ENCODE results near the gene GALNT13.

The GALNT13 gene

GRCh38 chr2:154402213-154402612 lies 530.5 kb downstream of the GALNT13 start:
- DNase-seq (ENCODE audit: low spot score), result peak; percentile 13
- FAIRE-seq, result no peak

- no peak for DNase-seq (ENCODE audit: low spot score)
- no peak for FAIRE-seq
Observed at GRCh38 chr2:154403242-154403790, 531.6 kb downstream of the GALNT13 start.

- FAIRE-seq (no peak), DNase-seq (ENCODE audit: low spot score) (no peak)
Observed at GRCh38 chr2:154408786-154409185, 537.1 kb downstream of the GALNT13 start.

DNA sequence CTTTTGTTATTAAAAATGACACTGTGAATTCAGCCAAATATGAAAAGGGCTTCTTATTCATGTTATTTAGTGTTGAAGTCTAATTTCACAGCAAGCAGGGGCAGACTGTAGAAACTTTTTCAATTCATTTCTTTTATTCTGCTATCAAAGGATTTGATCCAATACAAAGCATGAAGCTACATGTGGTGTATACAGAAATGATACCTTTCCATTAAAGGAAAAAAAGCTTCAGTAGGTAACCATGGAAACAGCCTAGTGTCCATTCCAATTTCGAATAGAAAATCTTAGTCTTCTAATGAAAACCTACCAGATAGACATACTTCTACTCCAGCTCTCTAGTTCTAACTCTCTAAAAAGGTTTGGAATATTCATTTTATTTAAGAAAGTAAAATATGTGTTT lies 550.5 kb downstream of the GALNT13 start:
- no peak for DNase-seq (ENCODE audit: low spot score)
- FAIRE-seq, result no peak

DNA sequence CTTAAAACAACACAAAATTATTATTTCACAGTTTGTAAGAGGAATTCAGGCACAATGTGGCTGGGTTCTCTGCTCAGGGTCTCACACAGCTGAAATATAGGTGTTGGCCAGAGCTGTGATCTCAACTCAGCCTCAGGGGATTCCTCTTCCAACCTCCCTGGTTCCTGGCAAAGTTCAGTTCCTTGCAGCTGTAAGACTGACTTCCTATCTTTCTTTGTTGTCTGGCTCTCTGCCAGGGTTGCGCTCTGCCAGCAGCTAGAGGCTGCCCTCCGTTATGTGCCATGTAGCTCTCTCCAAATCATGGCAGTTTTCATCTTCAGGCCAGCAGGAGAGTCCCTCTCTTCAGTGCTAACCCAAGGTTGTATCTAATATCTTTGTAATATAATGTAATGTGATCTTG lies 554.3 kb downstream of the GALNT13 start:
- DNase-seq (ENCODE audit: low spot score) (no peak), FAIRE-seq (no peak)

DNA sequence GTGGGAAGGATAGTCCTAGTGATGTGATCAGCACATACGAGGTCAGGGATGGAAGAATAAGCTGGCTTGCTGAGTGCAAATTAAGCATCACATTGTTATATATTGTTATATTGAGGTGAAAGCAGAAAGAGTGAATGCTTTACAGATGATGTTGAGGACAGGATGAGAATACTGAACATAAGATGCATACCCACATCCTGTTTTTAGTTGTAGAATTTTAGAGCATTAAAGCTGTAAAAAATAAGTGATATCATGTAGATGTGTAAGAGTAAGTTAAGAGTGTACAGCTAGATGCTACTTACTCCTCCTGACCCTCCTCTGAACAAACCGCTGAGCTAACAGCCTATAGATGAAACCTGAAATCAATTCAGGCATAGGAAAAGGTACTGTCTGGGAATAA lies 555.7 kb downstream of the GALNT13 start:
- DNase-seq (ENCODE audit: low spot score), result no peak
- no peak for FAIRE-seq

DNA sequence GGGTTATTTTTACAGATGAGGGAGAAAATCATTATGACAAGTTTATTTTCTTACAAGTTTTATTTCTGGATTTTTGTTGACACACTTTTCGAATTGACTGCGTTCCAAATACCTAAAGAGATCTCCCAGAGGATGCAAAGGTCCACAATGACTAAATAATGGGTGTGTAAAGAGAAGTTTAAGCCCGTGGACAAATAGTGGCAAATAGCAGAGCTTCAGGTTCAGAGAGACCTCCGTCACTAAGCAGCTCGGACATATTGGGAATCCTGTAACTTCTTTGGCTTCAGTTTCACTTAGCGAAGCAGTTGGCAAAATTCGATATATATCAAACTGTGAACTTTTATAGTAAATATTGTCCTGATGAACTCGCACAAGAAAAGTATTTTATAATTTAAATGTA lies 556.3 kb downstream of the GALNT13 start:
- FAIRE-seq (no peak), DNase-seq (ENCODE audit: low spot score) (no peak)

GRCh38 chr2:154433010-154433409 lies 561.3 kb downstream of the GALNT13 start:
- FAIRE-seq, result no peak
- no peak for DNase-seq (ENCODE audit: low spot score)

DNA sequence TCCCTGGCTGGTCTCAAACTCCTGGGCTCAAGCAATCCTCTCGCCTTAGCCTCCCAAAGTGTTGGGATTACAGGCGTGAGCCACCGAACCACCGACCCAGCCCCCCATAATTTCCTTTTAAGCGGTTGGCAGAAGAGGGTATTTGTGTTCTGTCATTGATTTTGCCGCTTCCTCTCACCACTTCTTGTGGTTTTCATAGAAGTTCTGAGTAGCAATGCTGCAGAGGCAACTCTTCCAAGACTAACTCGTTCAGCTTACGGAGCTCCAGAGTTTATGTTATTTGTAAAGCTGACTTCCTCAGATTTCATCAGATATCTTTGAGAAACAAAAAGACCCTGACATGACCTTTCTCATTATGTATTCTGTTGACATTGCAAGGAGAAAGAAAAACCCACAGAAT lies 565.4 kb downstream of the GALNT13 start:
- FAIRE-seq (no peak), DNase-seq (ENCODE audit: low spot score) (no peak)

DNA sequence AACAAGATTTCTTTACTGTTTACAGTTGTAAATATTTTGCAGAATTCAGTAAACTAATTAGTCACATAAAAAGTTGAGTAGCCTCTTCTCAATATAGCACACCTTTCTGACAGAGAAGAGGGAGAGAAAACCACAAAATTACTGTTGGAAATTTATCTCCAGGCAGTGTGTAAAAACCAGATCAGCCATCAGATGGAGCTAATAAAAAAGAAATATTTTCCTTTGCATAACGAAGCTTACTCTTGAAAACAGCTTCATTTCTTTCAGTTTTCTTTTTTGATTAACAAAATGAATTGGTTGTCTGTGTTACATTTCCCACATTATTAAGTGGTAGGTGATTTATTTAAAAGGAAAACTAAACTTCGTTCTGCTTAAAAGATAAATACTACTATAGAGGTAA lies 567.4 kb downstream of the GALNT13 start:
- no peak for DNase-seq (ENCODE audit: low spot score)
- FAIRE-seq, result no peak

GRCh38 chr2:154443919-154444318 lies 572.2 kb downstream of the GALNT13 start:
- no peak for FAIRE-seq
- no peak for DNase-seq (ENCODE audit: low spot score)

DNA sequence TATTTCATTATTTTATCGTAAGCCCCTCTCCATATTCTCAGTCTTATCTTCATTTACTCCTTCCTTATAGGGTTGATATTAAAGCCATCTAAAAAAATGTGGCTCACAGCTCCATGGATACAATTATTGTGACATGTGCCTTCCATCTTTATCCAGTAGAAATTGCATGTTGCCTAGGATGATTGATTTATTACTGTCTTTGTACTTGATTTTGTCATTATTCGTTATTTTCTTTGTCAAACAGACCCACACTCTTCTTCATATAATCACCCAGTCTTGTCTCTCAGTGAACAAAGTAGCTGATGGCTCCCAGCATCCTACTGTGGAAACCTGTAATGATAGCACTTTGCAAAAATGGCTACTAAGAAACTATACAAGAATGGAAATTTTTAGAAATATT lies 574.6 kb downstream of the GALNT13 start:
- no peak for FAIRE-seq
- no peak for DNase-seq (ENCODE audit: low spot score)

GRCh38 chr2:154447727-154448418 lies 576.2 kb downstream of the GALNT13 start:
- DNase-seq (ENCODE audit: low spot score), result no peak
- no peak for FAIRE-seq

DNA sequence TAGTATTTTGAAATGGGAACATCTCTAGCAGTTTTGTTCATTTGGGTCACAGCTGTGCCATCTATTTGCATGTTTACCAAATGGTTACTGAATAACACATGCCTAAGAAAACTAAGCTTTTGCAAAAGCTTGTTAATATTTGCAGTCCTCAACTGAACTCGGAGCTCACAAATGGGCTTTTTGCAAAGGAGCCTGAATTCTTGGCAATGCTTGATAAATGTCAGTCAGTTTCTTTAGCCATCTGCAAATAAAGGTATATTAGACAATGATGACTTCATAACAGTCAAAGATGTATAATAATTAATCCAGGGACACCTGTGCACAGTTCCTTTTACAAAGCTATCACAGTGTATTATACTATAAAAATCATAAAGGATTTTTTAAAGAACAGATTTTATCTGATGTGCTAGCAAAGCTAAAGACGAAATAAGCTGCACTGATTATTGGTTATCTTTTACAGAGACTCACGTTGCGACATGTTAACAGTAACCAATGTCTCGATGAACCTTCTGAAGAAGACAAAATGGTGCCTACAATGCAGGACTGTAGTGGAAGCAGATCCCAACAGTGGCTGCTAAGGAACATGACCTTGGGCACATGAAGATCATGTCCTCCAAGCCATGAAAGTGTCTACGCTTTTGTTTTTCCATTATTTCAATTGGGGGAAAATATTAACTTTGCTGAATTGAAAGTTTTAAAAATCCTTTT lies 578.4 kb downstream of the GALNT13 start:
- no peak for FAIRE-seq

GRCh38 chr2:154452471-154452870 lies 580.7 kb downstream of the GALNT13 start:
- DNase-seq (ENCODE audit: low spot score) (no peak), FAIRE-seq (no peak)

More for the DNA sequence above, 578.4 kb downstream of the GALNT13 start:
- DNase-seq (ENCODE audit: low spot score), result no peak

GRCh38 chr2:154452906-154453493 lies 581.3 kb downstream of the GALNT13 start:
- no peak for FAIRE-seq
- no peak for DNase-seq (ENCODE audit: low spot score)

DNA sequence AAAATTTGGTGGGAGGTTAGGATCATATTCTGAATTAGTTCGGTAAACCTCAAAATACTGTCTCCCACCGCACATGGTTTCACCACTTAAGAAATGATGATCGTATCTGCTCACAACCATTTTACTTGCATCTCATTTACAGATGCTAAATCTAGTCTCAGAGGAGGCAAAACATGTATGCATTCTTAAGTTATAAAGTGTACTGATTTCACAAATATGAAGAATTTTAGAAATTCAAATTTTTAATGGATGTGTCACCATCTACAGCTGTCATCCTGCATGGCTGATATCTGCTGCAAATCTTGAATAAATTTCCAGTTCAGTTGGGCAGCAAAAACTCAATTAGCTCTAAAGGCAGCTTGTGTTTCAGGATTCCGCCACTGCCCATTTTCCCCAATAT lies 583.4 kb downstream of the GALNT13 start:
- no peak for DNase-seq (ENCODE audit: low spot score)
- FAIRE-seq, result no peak

GRCh38 chr2:154455866-154456265 lies 584.1 kb downstream of the GALNT13 start:
- DNase-seq (ENCODE audit: low spot score) (no peak), FAIRE-seq (no peak)

DNA sequence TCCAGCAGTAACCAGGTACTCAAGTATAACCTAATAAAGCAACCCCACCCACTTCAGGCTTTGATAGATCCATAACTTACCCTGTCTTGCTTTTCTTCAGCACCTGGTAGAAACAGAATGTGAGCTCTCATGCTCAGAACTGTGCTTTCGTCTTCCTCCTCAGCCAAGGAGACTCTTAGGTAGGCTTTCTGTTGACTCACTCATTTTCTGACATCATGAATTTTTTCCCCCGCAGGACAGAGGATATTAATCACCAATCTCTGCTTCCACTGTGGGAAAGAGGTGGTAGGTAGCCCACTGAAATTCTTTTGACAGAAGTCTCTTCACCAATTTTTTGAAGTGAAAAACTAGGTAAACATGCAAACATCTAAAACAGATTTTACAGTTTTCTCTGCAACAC lies 585.6 kb downstream of the GALNT13 start:
- FAIRE-seq (no peak), DNase-seq (ENCODE audit: low spot score) (no peak)

- DNase-seq (ENCODE audit: low spot score), result no peak
Observed at GRCh38 chr2:154459286-154459685, 587.6 kb downstream of the GALNT13 start.

DNA sequence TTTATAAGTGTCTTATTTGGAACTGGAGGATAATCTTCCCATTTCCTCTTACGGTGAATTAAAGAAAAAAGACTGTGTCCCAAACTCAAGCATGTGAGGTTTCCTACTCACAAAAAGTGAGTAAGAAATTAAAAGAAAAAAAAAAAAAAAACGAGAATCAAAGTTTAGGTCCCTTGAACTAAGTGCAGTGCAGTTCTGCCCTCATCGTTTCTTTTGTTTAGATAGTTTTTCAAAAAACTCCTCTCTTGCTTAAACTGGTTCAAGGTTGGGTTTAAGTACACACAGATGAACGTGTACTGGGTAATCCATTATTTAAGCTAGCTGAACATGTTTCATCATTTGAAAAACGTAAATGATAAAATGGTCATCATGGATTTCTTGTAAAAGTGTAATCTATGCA lies 590.9 kb downstream of the GALNT13 start:
- DNase-seq (ENCODE audit: low spot score) (no peak), FAIRE-seq (no peak)

More at GRCh38 chr2:154459286-154459685, 587.6 kb downstream of the GALNT13 start:
- FAIRE-seq, result no peak

DNA sequence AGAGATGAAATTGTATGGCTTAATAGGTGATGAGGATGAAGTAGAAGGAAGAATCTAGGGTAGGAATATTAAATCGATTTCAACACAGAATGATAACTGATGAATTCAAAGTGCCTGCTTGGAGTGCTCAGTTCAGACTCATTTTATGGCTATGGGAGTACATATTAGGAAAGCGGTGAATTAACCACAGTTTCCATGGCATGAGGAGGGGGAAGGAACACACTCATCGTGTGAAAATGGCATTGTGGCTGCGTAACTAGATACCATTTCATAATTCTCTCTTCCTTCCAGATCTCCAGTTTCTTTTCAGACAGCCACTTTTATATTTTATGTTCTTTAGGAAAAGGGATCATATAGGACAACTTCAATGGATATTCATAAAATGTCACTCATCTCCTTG lies 594.5 kb downstream of the GALNT13 start:
- FAIRE-seq, result no peak

More for the DNA sequence above, 594.5 kb downstream of the GALNT13 start:
- DNase-seq (ENCODE audit: low spot score), result no peak
